RPMI7951 (cell line): ENCODE data around the gene SHISA2. TPM values are rescaled to one million over a fixed set of nuclear protein-coding genes. Genes with fewer than 3 reads are reported as not detected.

ENCODE experiments used
- DNase-seq: peaks from one replicate; pipeline ENCODE4 v3.0.0-alpha.2; 2012; ENCODE audit warnings: low read depth
- total RNA-seq: library from RNA; depleted of rRNA; stranded (reverse); fragments of >200 nt; shearing (Covaris generic); gene quantifications from 2 replicates; pipeline ENCODE4 v1.2.3, GENCODE V29; 2014; rRNA removed

Gene SHISA2
- total RNA-seq, 1 experiment from 2014 or later: 0.72 TPM

GRCh38 chr13:26017932-26018665 is 33.7 kb downstream of the SHISA2 start:
- DNase-seq: no peak

- no peak for DNase-seq
Measured at GRCh38 chr13:26017196-26017921, 34.5 kb downstream of the SHISA2 start.

- no peak for DNase-seq
Measured at GRCh38 chr13:26016189-26016588, 35.6 kb downstream of the SHISA2 start.

- no peak for DNase-seq
Measured at GRCh38 chr13:26015271-26016125, 36.3 kb downstream of the SHISA2 start.

GRCh38 chr13:26012995-26013394 is 38.8 kb downstream of the SHISA2 start:
- DNase-seq: peak; percentile 42

- DNase-seq: peak; percentile 31
Measured at GRCh38 chr13:26011996-26012821, 39.6 kb downstream of the SHISA2 start.

- DNase-seq: no peak
Measured at GRCh38 chr13:26011208-26011573, 40.6 kb downstream of the SHISA2 start.

- DNase-seq: no peak
Measured at GRCh38 chr13:26010487-26011207, 41.2 kb downstream of the SHISA2 start.

- DNase-seq: peak; percentile 22
Measured at GRCh38 chr13:26007261-26008125, 44.3 kb downstream of the SHISA2 start.

Other genes with a start within 250 kb of the SHISA2 start
- gene RNF6, start 170.3 kb upstream of the SHISA2 start, total RNA-seq: 25.3 and 36.2 TPM in 2 replicates
- gene CDK8, start 202.1 kb upstream of the SHISA2 start, total RNA-seq: 12.9 and 18.9 TPM in 2 replicates